ENCODE measurements around the gene FBP2. TPM values are rescaled to one million over a fixed set of nuclear protein-coding genes. Genes with fewer than 3 reads are reported as not detected.

The FBP2 gene
- total RNA-seq, 1 donor from 2014 or later: not detected

DNA sequence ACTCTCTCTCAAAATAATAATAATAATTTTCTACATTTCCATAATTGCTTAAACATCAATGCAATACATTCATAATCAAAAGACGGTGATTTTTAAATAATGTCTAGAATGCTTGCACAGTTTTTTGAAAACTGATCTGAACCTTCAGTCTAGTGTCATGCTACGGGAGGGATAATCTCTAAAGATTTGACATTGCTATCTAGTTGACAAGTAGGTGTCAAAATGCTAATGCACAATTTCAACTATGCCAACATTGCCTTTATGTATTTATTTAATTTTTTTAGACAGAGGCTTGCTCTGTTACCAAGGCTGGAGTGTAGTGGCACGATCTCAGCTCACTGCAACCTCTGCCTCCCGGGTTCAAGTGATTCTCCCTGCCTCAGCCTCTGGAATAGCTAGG lies 54.7 kb downstream of the FBP2 start:
- Mint-ChIP-seq H3K27me3 (peaks cover 2% of the 10 kb centered on the region), H3K4me1 (no peaks in the 10 kb centered on the region), H3K27ac (no peak overlapping the region), H3K36me3 (ENCODE audit: low read depth) (no peaks in the 10 kb centered on the region), H3K4me3 (no peak overlapping the region), H3K9me3 (no peaks in the 10 kb centered on the region)
- ATAC-seq (ENCODE audit: low read depth) (no peak), DNase-seq (no peak)
- intact Hi-C loops (cut with micrococcal nuclease): no loop called here
- ChIA-PET CTCF (no interaction called here), POLR2A (no interaction called here)
- TF ChIP-seq, protein P1, sequence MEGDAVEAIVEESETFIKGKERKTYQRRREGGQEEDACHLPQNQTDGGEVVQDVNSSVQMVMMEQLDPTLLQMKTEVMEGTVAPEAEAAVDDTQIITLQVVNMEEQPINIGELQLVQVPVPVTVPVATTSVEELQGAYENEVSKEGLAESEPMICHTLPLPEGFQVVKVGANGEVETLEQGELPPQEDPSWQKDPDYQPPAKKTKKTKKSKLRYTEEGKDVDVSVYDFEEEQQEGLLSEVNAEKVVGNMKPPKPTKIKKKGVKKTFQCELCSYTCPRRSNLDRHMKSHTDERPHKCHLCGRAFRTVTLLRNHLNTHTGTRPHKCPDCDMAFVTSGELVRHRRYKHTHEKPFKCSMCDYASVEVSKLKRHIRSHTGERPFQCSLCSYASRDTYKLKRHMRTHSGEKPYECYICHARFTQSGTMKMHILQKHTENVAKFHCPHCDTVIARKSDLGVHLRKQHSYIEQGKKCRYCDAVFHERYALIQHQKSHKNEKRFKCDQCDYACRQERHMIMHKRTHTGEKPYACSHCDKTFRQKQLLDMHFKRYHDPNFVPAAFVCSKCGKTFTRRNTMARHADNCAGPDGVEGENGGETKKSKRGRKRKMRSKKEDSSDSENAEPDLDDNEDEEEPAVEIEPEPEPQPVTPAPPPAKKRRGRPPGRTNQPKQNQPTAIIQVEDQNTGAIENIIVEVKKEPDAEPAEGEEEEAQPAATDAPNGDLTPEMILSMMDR (IDR thresholded peaks at IDR 0.05): no peak

DNA sequence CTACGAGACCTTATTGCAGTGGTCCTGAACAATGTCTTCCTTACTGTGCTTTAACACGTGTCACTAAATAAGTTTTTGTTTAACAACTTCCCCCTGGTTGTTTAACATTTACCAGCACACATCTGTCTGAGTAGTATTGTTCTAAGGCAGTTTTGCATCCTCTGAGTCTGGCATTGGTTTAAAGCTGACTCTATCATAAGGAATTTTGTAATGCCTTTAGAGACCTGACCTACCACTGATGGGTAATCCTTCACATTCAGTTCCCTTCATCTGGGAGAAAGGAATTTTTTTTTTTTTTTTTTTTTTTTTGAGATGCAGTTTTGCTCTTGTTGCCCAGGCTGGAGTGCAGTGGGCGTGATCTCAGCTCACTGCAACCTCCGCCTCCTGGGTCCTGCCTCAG lies 58.7 kb downstream of the FBP2 start:
- ATAC-seq (ENCODE audit: low read depth) (no peak), DNase-seq (no peak)
- POLR2A ChIA-PET: no interaction called here
- H3K4me1 Mint-ChIP-seq: no peaks in the 10 kb centered on the region
- TF ChIP-seq, protein P1 (IDR thresholded peaks at IDR 0.05): no peak
- no peak overlapping the region for H3K27ac Mint-ChIP-seq
- H3K9me3 Mint-ChIP-seq: no peaks in the 10 kb centered on the region
- no peak overlapping the region for H3K4me3 Mint-ChIP-seq
- CTCF ChIA-PET: no interaction called here
- H3K27me3 Mint-ChIP-seq: peaks cover 4% of the 10 kb centered on the region
- H3K36me3 Mint-ChIP-seq (ENCODE audit: low read depth): no peaks in the 10 kb centered on the region
- intact Hi-C loops (cut with micrococcal nuclease): no loop called here

DNA sequence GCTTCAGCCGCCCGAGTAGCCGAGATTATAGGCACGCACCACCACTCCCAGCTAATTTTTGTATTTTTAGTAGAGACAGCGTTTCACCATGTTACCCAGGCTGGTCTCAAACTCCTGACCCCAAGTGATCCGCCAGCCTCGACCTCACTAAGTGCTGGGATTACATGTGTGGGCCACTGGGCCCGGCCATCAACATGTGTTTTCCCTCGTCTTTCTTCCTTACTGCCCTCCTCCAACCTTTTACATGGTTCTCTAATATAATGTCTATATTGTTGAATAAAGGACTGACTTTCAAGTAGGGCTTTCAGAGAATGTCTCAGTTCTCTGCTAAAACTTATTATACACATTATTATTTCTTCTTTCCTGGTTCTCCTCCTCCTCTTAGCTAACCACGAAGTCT lies 60.0 kb downstream of the FBP2 start:
- no peak overlapping the region for H3K27ac Mint-ChIP-seq
- no peak for DNase-seq

DNA sequence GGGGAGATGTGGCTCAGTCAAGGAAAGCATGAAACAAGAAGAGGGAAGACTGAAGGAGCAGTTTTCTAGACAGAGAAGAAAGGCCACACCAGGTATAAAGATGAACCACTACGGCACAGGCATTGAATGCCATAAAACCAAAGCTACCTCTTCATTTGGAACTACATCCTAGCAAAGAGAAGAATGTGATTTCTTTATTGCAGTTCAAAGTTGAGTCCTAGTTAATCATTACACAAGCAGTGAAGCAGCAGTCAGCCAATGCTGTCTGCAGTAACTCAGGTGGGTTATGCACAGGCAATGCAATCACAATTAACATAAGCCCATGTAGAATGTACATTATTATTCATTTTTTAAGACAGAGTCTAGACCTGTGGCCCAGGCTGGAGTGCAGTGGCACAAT lies 60.5 kb downstream of the FBP2 start:
- Mint-ChIP-seq H3K4me3 (no peak overlapping the region), H3K27ac (no peak overlapping the region), H3K4me1 (no peaks in the 10 kb centered on the region), H3K9me3 (no peaks in the 10 kb centered on the region), H3K36me3 (ENCODE audit: low read depth) (no peaks in the 10 kb centered on the region), H3K27me3 (peaks cover 5% of the 10 kb centered on the region)
- CTCF ChIA-PET: no interaction called here
- intact Hi-C loops (cut with micrococcal nuclease): no loop called here
- TF ChIP-seq, protein P1 (IDR thresholded peaks at IDR 0.05): no peak
- POLR2A ChIA-PET: no interaction called here
- ATAC-seq (ENCODE audit: low read depth) (no peak), DNase-seq (no peak)

More for the DNA sequence above, 60.0 kb downstream of the FBP2 start:
- H3K4me1 Mint-ChIP-seq: no peaks in the 10 kb centered on the region
- TF ChIP-seq, protein P1 (IDR thresholded peaks at IDR 0.05): no peak
- ATAC-seq (ENCODE audit: low read depth): no peak
- no peak overlapping the region for H3K4me3 Mint-ChIP-seq
- peaks cover 5% of the 10 kb centered on the region for H3K27me3 Mint-ChIP-seq
- POLR2A ChIA-PET: no interaction called here
- CTCF ChIA-PET: no interaction called here
- H3K36me3 Mint-ChIP-seq (ENCODE audit: low read depth): no peaks in the 10 kb centered on the region
- H3K9me3 Mint-ChIP-seq: no peaks in the 10 kb centered on the region
- intact Hi-C loops (cut with micrococcal nuclease): no loop called here

DNA sequence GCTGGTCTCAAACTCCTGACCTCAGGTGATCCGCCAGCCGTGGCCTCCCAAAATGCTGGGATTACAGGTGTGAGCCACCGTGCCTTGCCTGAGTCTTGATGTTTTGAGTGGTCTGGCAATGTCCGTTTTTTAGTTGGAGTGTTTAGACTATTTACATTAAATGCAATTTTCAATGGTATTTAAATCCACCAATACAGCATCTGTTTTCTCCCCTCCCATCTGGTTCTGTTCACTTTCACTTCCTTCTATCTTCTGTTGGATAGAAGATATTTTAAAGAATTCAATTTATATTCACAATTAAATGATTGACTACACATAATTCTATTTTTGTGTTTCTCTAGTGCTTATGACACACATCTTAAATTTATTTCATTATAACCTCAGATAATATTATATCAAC lies 64.7 kb downstream of the FBP2 start:
- POLR2A ChIA-PET: no interaction called here
- no peak overlapping the region for H3K27ac Mint-ChIP-seq
- no peaks in the 10 kb centered on the region for H3K36me3 Mint-ChIP-seq (ENCODE audit: low read depth)
- intact Hi-C loops (cut with micrococcal nuclease): no loop called here
- no peak for ATAC-seq (ENCODE audit: low read depth)
- TF ChIP-seq, protein P1 (IDR thresholded peaks at IDR 0.05): no peak
- H3K27me3 Mint-ChIP-seq: peaks cover 8% of the 10 kb centered on the region
- CTCF ChIA-PET: no interaction called here
- H3K4me3 Mint-ChIP-seq: no peak overlapping the region
- no peaks in the 10 kb centered on the region for H3K9me3 Mint-ChIP-seq
- H3K4me1 Mint-ChIP-seq: no peaks in the 10 kb centered on the region
- DNase-seq: no peak

Data from activated B cell treated with CpG ODN at 0.5 μM for 24 hours (primary cell).